ENCODE results near the gene AHSA1. TPM values are rescaled to one million over a fixed set of nuclear protein-coding genes. Genes with fewer than 3 reads are reported as not detected.
"Not testable (repeated sequence)": the region's sequence is repeated elsewhere in the genome, so short reads cannot be mapped to it uniquely, and the experiment has no call there.

AHSA1 gene
- total and polyA plus RNA-seq, 2 donors (not counting 1 experiment from before 2014, with no cell fraction given) = 83.2 to 87.5 TPM

DNA sequence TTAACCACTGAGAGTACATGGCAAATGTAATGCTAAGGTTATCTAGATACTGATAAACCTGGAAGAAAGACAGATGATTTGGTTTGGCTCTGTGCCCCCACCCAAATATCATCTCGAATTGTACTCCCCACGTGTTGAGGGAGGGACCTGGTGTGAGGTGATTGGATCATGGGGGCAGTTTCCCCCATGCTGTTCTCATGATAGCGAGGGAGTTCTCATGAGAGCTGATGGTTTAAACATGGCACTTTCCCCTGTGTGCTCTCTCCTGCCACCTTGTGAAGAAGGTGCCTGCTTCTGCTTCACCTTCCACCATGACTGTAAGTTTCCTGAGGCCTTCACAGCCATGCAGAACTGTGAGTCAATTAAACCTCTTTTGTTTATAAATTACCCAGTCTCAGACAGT is 48.8 kb upstream of the AHSA1 start:
- Histone ChIP-seq H3K36me3 (replicated peaks in 1 of 2; ENCODE audit: control extremely low read depth in 1 of 2, control insufficient read depth in 1 of 2, extremely low read depth in 1 of 2, insufficient read depth in 2 of 2, low read length in 1 of 2) (no peaks in the 10 kb centered on the region), H2AFZ (ENCODE audit: insufficient read depth, low read depth, low read length, poor library complexity, severe bottlenecking) (no peak overlapping the region), H3K79me2 (ENCODE audit: control insufficient read depth, insufficient read depth, low read length) (no peaks in the 10 kb centered on the region), H4K20me1 (ENCODE audit: control insufficient read depth, insufficient read depth, low read length, poor library complexity, severe bottlenecking) (no peaks in the 10 kb centered on the region), H3K27ac (ENCODE audit: low read length in 2 of 2) (no peak overlapping the region), H3K4me3 (ENCODE audit: control extremely low read depth in 1 of 5, extremely low read depth in 1 of 5, insufficient read depth in 1 of 5, low read depth in 2 of 5, low read length in 4 of 5) (no peak overlapping the region), H3K4me2 (replicated peaks; ENCODE audit: low read depth, low read length, poor library complexity, severe bottlenecking) (no peak overlapping the region), H3K4me1 (ENCODE audit: control insufficient read depth in 2 of 2, insufficient read depth in 2 of 2, low read length in 2 of 2) (peaks cover 3 to 5% of the 10 kb centered on the region in 2 donors), H3K9ac (ENCODE audit: low read length) (no peak overlapping the region), H3K9me3 (ENCODE audit: control extremely low read depth in 1 of 3, control insufficient read depth in 2 of 3, insufficient read depth in 1 of 3, low read length in 2 of 3) (no peaks in the 10 kb centered on the region), H3K27me3 (replicated peaks in 1 of 4; ENCODE audit: control extremely low read depth in 1 of 4, control insufficient read depth in 3 of 4, insufficient read depth in 4 of 4, low read length in 3 of 4) (no peaks in the 10 kb centered on the region)
- DNase-seq = peak; percentile 41
- H3K9me3 Mint-ChIP-seq (ENCODE audit: insufficient read depth) = no peaks in the 10 kb centered on the region
- peaks cover 10% of the 10 kb centered on the region for H3K4me1 Mint-ChIP-seq
- ATAC-seq (ENCODE audit: low read depth) = peak; percentile 28
- no peaks in the 10 kb centered on the region for H3K27me3 Mint-ChIP-seq
- TF ChIP-seq EZH2 (IDR thresholded peaks at IDR 0.05; ENCODE audit: borderline replicate concordance, insufficient read depth, low read depth, low read length, poor library complexity, severe bottlenecking) = no peak
- TF ChIP-seq, protein P1, sequence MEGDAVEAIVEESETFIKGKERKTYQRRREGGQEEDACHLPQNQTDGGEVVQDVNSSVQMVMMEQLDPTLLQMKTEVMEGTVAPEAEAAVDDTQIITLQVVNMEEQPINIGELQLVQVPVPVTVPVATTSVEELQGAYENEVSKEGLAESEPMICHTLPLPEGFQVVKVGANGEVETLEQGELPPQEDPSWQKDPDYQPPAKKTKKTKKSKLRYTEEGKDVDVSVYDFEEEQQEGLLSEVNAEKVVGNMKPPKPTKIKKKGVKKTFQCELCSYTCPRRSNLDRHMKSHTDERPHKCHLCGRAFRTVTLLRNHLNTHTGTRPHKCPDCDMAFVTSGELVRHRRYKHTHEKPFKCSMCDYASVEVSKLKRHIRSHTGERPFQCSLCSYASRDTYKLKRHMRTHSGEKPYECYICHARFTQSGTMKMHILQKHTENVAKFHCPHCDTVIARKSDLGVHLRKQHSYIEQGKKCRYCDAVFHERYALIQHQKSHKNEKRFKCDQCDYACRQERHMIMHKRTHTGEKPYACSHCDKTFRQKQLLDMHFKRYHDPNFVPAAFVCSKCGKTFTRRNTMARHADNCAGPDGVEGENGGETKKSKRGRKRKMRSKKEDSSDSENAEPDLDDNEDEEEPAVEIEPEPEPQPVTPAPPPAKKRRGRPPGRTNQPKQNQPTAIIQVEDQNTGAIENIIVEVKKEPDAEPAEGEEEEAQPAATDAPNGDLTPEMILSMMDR (IDR thresholded peaks at IDR 0.05) = no peak
- no peak overlapping the region for H3K27ac Mint-ChIP-seq
- intact Hi-C loops (cut with micrococcal nuclease) = no loop called here
- 100% methylated on average over 1 of the region's 3 CpGs for WGBS (ENCODE audit: insufficient coverage)
- ChIA-PET POLR2A (no interaction called here), CTCF (interaction anchor here (0.6 to 1.8 kb wide), 4 partner anchors 9 to 256 kb away, joined by 3 to 5 read pairs (median 4); no protein-coding TSS in a partner anchor)
- no peak overlapping the region for H3K4me3 Mint-ChIP-seq

DNA sequence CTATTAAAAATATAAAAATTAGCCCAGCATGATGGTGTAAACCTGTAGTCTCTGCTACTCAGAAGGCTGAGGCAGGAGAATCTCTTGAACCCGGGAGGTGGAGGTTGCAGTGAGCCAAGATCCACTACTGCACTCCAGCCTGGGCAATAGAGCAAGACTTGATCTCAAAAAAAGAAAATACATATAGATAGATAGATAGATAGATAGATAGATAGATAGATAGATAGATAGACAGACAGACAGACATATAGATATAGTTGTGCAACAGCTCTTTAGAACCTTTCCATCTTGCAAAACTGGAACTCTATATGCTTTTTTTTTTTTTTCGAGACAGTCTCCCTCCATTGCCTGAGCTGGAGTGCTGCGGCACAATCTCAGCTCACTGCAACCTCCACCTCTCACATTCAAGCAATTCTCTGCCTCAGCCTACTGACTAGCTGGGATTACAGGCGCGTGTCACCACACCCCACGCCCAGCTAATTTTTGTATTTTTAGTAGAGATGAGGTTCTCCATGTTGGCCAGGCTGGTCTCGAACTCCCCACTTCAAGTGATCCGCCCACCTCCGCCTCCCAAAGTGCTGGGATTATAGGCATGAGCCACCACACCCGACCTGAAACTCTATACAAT is 42.4 kb upstream of the AHSA1 start:
- H3K4me2 ChIP-seq (replicated peaks; ENCODE audit: low read depth, low read length, poor library complexity, severe bottlenecking); DNase-seq; H4K20me1 ChIP-seq (ENCODE audit: control insufficient read depth, insufficient read depth, low read length, poor library complexity, severe bottlenecking); H3K9ac ChIP-seq (ENCODE audit: low read length); H3K9me3 Mint-ChIP-seq (ENCODE audit: insufficient read depth); H3K27me3 ChIP-seq (replicated peaks in 1 of 4; ENCODE audit: control extremely low read depth in 1 of 4, control insufficient read depth in 3 of 4, insufficient read depth in 4 of 4, low read length in 3 of 4); H3K4me3 Mint-ChIP-seq; H3K4me1 Mint-ChIP-seq; H3K79me2 ChIP-seq (ENCODE audit: control insufficient read depth, insufficient read depth, low read length); H3K27me3 Mint-ChIP-seq; POLR2A ChIA-PET; H3K4me1 ChIP-seq (ENCODE audit: control insufficient read depth in 2 of 2, insufficient read depth in 2 of 2, low read length in 2 of 2); H3K4me3 ChIP-seq (ENCODE audit: control extremely low read depth in 1 of 5, extremely low read depth in 1 of 5, insufficient read depth in 1 of 5, low read depth in 2 of 5, low read length in 4 of 5); H2AFZ ChIP-seq (ENCODE audit: insufficient read depth, low read depth, low read length, poor library complexity, severe bottlenecking); H3K36me3 ChIP-seq (replicated peaks in 1 of 2; ENCODE audit: control extremely low read depth in 1 of 2, control insufficient read depth in 1 of 2, extremely low read depth in 1 of 2, insufficient read depth in 2 of 2, low read length in 1 of 2); H3K27ac ChIP-seq (ENCODE audit: low read length in 2 of 2); ATAC-seq (ENCODE audit: low read depth); intact Hi-C loops (cut with micrococcal nuclease); H3K27ac Mint-ChIP-seq: not testable (repeated sequence)
- CTCF ChIA-PET = interaction anchor here (0.6 kb wide), 1 partner anchor 94 kb away, joined by 3 read pairs; no protein-coding TSS in a partner anchor
- H3K9me3 ChIP-seq (ENCODE audit: control extremely low read depth in 1 of 3, control insufficient read depth in 2 of 3, insufficient read depth in 1 of 3, low read length in 2 of 3) = peaks cover 0 to 15% (median 14%) of the 10 kb centered on the region in 3 donors
- 100% methylated on average over 3 of the region's 10 CpGs for WGBS (ENCODE audit: insufficient coverage)

DNA sequence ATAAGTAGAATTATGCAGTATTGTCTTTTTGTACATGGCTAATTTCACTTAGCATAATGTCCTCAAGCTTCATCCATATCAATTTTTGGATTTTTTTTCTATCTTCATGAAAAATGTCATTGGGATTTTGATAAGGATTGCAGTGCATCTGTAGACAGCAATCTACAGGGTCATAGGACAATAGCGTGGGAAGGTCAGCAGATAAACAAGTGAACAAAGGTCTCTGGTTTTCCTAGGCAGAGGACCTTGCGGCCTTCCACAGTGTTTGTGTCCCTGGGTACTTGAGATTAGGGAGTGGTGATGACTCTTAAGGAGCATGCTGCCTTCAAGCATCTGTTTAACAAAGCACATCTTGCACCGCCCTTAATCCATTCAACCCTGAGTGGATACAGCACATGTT is 41.8 kb upstream of the AHSA1 start:
- H3K9me3 Mint-ChIP-seq (ENCODE audit: insufficient read depth); H4K20me1 ChIP-seq (ENCODE audit: control insufficient read depth, insufficient read depth, low read length, poor library complexity, severe bottlenecking); H3K27ac Mint-ChIP-seq; H3K4me3 Mint-ChIP-seq; ATAC-seq (ENCODE audit: low read depth); H3K27me3 ChIP-seq (replicated peaks in 1 of 4; ENCODE audit: control extremely low read depth in 1 of 4, control insufficient read depth in 3 of 4, insufficient read depth in 4 of 4, low read length in 3 of 4); H3K27me3 Mint-ChIP-seq; H3K4me3 ChIP-seq (ENCODE audit: control extremely low read depth in 1 of 5, extremely low read depth in 1 of 5, insufficient read depth in 1 of 5, low read depth in 2 of 5, low read length in 4 of 5); H3K9ac ChIP-seq (ENCODE audit: low read length); POLR2A ChIA-PET; intact Hi-C loops (cut with micrococcal nuclease); H3K36me3 ChIP-seq (replicated peaks in 1 of 2; ENCODE audit: control extremely low read depth in 1 of 2, control insufficient read depth in 1 of 2, extremely low read depth in 1 of 2, insufficient read depth in 2 of 2, low read length in 1 of 2); H3K27ac ChIP-seq (ENCODE audit: low read length in 2 of 2); H3K4me1 Mint-ChIP-seq; DNase-seq; CTCF ChIA-PET; H3K4me1 ChIP-seq (ENCODE audit: control insufficient read depth in 2 of 2, insufficient read depth in 2 of 2, low read length in 2 of 2); H3K79me2 ChIP-seq (ENCODE audit: control insufficient read depth, insufficient read depth, low read length); H3K4me2 ChIP-seq (replicated peaks; ENCODE audit: low read depth, low read length, poor library complexity, severe bottlenecking); H2AFZ ChIP-seq (ENCODE audit: insufficient read depth, low read depth, low read length, poor library complexity, severe bottlenecking): not testable (repeated sequence)
- peaks cover 0 to 15% (median 14%) of the 10 kb centered on the region in 3 donors for H3K9me3 ChIP-seq (ENCODE audit: control extremely low read depth in 1 of 3, control insufficient read depth in 2 of 3, insufficient read depth in 1 of 3, low read length in 2 of 3)
- WGBS (ENCODE audit: insufficient coverage) = no CpG with 5 or more reads among the region's 3 CpGs

Measured in B cell (primary cell).